ENCODE results near the gene TFDP1.

GRCh38 chr13:113564331-113565023 is 20.1 kb upstream of the TFDP1 start:
- TF ChIP-seq CTCF (IDR thresholded peaks at IDR 0.05; ENCODE audit: low read length): no peak
- TF ChIP-seq EZH2 (IDR thresholded peaks at IDR 0.05; ENCODE audit: borderline replicate concordance, low read length): no peak
